ENCODE measurements around the gene CIAO1.
"Not testable (repeated sequence)": the region's sequence is repeated elsewhere in the genome, so short reads cannot be mapped to it uniquely, and the experiment has no call there.

Gene CIAO1

DNA sequence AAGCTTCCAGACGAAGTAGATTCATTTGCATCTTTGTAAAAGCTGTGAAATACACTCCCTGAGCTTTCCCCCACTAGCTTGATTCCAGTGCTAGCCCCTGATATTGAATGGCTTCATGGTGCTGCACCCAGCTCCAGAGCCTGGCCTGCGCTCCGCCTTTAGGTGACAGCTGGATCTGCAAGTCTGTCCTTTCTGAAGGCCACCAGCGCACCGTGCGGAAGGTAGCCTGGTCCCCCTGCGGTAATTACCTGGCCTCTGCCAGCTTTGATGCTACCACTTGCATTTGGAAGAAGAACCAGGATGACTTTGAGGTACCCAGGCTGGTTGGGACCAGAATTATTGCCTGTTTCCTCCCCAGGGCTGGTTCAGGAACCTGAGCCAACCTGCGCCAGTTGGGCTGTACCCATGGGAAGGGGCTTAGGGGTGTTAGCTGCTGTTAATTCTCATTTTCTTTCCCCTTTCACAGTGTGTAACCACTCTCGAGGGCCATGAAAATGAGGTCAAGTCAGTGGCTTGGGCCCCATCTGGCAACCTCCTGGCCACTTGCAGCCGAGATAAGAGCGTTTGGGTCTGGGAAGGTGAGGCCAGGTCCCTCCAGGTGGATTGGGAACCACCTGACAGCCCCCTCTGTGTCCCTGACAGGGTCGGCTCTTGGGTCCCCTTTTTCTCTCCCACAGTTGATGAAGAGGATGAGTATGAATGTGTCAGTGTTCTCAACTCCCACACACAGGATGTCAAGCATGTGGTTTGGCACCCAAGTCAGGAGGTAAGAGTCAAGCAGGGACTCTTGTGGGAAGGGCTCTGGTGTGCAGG lies 1.3 kb downstream of the CIAO1 start:
- FAIRE-seq (peak; percentile 20), DNase-seq (ENCODE audit: insufficient read length, low spot score) (peak; percentile 39)
- no peak for TF ChIP-seq POLR2AphosphoS5 (IDR thresholded peaks at IDR 0.05; ENCODE audit: low read depth, low read length)
- no peak for TF ChIP-seq POU2F2 (IDR thresholded peaks at IDR 0.05; ENCODE audit: low read depth, low read length)
- no peak for TF ChIP-seq TAF1 (IDR thresholded peaks at IDR 0.05; ENCODE audit: low read depth, low read length)
- no peak for TF ChIP-seq PAX5 (IDR thresholded peaks at IDR 0.05; ENCODE audit: insufficient read depth, low read length, severe bottlenecking)
- no peak for TF ChIP-seq POLR2A (IDR thresholded peaks at IDR 0.05; ENCODE audit: low read depth, low read length)
- no peak for TF ChIP-seq SPI1 (IDR thresholded peaks at IDR 0.05; ENCODE audit: low read depth, low read length)

DNA sequence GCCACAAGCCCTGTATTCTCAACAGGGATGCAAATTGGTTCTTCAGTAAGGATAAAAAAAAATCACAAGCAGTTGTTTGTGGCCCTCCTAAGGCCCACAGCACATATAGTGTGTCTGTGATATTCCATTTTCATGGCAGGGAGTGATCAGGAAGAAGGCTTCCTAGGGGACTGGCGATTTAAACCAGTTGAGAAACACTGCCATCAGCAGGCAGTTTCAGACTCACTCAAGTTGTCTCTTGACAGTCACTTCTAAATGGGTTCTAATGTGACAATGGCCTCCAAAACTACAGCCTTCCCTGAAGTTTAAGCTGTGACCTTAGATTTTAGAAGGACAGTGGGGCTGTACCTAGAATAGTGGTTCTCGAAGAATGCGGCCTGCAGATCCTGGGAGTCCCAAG lies 6.0 kb downstream of the CIAO1 start:
- TF ChIP-seq SPI1 (IDR thresholded peaks at IDR 0.05; ENCODE audit: low read depth, low read length) = no peak
- no peak for TF ChIP-seq POLR2AphosphoS5 (IDR thresholded peaks at IDR 0.05; ENCODE audit: low read depth, low read length)
- TF ChIP-seq POLR2A (IDR thresholded peaks at IDR 0.05; ENCODE audit: low read depth, low read length) = peak; percentile 30; the same call in 1 of the 2 replicates
- no peak for TF ChIP-seq POU2F2 (IDR thresholded peaks at IDR 0.05; ENCODE audit: low read depth, low read length)
- no peak for TF ChIP-seq TAF1 (IDR thresholded peaks at IDR 0.05; ENCODE audit: low read depth, low read length)
- FAIRE-seq (no peak), DNase-seq (ENCODE audit: insufficient read length, low spot score) (no peak)

DNA sequence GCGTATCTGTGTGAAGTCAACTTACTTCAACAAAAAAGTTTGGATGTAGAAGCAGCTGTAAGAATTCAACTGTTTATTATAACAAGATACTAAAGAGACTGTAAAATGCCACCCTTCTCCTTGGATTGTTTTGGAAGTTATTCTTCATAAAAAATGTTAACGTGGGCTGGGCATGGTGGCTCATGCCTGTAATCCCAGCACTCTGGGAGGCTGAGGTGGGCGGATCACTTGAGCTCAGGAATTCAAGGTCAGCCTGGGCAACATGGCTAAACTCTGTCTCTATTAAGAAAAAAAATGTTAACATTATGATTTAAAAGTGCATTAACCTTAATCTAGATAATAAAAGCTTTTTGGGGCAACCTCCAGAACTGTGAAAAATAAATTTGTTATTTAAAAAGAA lies 7.7 kb downstream of the CIAO1 start:
- TF ChIP-seq TAF1 (IDR thresholded peaks at IDR 0.05; ENCODE audit: low read depth, low read length) (no peak), PAX5 (IDR thresholded peaks at IDR 0.05; ENCODE audit: insufficient read depth, low read length, severe bottlenecking) (no peak), POLR2A (IDR thresholded peaks at IDR 0.05; ENCODE audit: low read depth, low read length) (no peak), SPI1 (IDR thresholded peaks at IDR 0.05; ENCODE audit: low read depth, low read length) (no peak)
- DNase-seq (ENCODE audit: insufficient read length, low spot score) (no peak), FAIRE-seq (no peak)

DNA sequence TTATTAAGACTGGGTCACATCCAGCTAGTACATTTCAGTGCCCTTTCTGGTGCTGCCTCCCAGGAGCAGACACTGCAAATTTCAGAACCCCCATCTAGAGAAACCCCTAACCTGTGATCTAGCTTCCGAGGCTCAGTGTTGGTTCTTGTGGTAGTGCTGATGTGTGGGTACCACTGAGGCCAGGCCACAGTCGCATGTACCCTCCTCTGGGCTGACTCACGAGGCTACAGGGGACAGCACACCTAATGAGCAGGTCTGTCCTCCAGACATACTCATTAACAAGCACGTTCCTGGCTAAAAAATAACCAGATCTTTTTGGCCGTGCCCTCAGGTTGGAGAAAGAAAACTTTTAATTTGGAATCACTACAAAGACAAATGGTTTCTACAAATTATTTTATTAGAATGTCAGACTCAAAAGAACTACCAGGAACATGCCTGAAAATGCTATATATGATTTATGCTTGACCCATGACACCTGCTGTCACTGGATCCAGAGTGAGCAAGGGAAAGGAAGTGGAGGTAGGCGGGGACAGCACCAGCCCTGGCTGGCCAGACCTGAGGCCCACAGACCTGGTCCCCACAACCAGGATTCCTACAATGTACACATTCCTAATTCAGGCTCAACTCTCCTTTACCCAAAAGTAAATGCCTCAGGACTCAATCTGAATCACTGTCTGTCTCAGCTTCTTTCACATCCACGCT lies 8.5 kb downstream of the CIAO1 start:
- no peak for DNase-seq (ENCODE audit: insufficient read length, low spot score)
- FAIRE-seq = no peak
- TF ChIP-seq SPI1 (IDR thresholded peaks at IDR 0.05; ENCODE audit: low read depth, low read length) (no peak), POLR2AphosphoS5 (IDR thresholded peaks at IDR 0.05; ENCODE audit: low read depth, low read length) (no peak), POLR2A (IDR thresholded peaks at IDR 0.05; ENCODE audit: low read depth, low read length) (no peak; the same call in 1 of the 2 replicates), TAF1 (IDR thresholded peaks at IDR 0.05; ENCODE audit: low read depth, low read length) (no peak), POU2F2 (IDR thresholded peaks at IDR 0.05; ENCODE audit: low read depth, low read length) (no peak), PAX5 (IDR thresholded peaks at IDR 0.05; ENCODE audit: insufficient read depth, low read length, severe bottlenecking) (no peak)

DNA sequence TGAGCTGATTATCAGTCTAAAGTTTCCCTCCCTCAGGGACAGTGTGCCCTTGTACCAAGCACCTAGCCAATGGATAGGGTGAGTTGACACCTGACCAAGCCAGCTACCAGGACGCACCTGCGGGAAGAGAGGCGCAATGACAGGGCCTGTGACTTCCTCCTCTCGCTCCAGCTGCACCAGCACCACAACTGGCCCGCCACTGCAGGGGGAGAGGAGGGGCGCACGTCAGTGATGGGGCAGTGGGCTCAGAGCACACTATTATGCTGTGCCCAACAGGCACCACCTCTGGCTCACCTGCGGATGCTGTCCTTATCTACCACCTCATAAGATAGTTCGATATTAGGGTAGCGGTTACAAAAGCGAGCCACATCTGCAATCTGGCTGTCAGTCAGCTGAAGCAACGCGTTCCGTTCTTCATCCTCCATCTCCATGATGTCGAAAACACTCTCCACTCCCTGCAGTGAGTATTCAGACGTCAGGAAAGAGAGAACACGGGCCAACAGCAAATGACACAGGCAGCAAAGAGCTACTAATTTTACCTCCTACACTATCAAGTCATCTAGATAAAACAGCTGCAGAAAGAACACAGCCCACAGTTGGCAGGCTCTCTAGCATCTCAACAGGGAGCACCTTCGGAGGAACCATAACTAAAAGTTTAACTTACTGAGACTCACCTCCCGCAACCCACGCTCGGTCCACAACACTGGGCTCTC lies 10.9 kb downstream of the CIAO1 start:
- TF ChIP-seq PAX5 (IDR thresholded peaks at IDR 0.05; ENCODE audit: insufficient read depth, low read length, severe bottlenecking) (no peak), SPI1 (IDR thresholded peaks at IDR 0.05; ENCODE audit: low read depth, low read length) (no peak), POU2F2 (IDR thresholded peaks at IDR 0.05; ENCODE audit: low read depth, low read length) (no peak), POLR2A (IDR thresholded peaks at IDR 0.05; ENCODE audit: low read depth, low read length) (no peak), TAF1 (IDR thresholded peaks at IDR 0.05; ENCODE audit: low read depth, low read length) (no peak)
- no peak for FAIRE-seq
- no peak for DNase-seq (ENCODE audit: insufficient read length, low spot score)

DNA sequence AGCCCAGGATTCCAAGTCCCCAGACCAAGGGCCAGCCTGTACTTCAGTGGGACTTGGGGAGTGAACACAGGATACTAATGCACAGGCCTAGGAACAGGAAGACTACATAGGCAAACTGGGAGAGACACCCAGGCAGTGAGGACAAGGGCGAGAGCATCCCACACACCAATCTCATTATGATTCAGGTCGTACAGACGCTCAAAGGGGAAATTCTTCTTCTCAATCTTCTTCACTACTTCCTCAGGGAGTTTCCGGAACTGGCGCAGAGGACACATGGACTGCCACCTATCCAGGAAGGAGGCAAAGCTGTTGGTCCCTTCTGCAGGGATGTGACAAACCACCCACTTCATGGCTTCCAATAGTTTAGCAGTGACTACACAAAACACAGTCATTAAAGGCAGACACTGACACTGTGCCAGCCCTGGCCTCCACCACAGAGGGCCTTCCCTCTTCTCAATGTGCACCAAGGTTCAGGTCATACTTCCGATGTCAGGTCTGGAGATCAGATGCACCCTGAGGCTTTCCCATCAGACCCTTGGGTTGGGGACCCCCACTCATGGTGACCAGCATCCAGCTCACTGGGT lies 21.3 kb downstream of the CIAO1 start:
- FAIRE-seq = no peak
- TF ChIP-seq PAX5 (IDR thresholded peaks at IDR 0.05; ENCODE audit: insufficient read depth, low read length, severe bottlenecking) (no peak), TAF1 (IDR thresholded peaks at IDR 0.05; ENCODE audit: low read depth, low read length) (no peak)
- DNase-seq (ENCODE audit: insufficient read length, low spot score) = no peak

DNA sequence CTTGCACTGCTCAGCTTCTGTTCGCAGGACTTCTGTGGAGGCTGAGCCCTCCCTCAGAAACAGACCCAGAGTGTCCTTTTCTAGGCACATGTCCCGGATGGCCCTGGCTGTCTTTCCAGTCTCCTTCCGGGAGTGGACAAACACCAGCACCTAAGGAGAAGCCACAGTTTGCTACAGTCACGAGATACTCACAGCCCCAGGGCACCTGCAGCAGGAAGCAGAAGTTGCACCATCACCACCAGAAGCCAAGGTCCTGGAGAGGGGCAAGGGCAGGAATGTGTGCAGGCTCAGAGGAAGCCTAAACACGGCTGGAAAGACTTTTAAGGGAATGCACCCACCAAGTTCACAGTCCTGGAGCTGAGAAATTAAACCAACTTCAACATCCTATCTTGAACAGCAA lies 25.7 kb downstream of the CIAO1 start:
- TF ChIP-seq POLR2A (IDR thresholded peaks at IDR 0.05; ENCODE audit: low read depth, low read length) = no peak
- TF ChIP-seq TAF1 (IDR thresholded peaks at IDR 0.05; ENCODE audit: low read depth, low read length) = no peak
- DNase-seq (ENCODE audit: insufficient read length, low spot score) (no peak), FAIRE-seq (no peak)

DNA sequence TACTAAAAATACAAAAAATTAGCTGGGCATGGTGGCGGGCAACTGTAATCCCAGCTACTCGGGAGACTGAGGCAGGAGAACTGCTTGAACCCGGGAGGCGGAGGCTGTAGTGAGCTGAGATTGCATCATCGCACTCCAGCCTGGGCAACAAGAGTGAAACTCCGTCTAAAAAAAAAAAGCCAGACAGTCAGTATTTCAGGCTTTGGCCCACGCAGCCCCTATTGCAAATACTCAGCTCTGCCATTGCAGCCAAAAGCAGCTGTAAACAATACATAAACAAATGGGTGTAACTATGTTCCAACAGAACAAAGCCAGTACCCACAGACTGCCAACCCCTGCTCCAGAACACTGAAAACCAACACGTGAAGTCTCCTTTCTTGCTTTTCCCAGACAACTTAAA lies 28.2 kb downstream of the CIAO1 start:
- not testable (repeated sequence) for DNase-seq (ENCODE audit: insufficient read length, low spot score); FAIRE-seq

DNA sequence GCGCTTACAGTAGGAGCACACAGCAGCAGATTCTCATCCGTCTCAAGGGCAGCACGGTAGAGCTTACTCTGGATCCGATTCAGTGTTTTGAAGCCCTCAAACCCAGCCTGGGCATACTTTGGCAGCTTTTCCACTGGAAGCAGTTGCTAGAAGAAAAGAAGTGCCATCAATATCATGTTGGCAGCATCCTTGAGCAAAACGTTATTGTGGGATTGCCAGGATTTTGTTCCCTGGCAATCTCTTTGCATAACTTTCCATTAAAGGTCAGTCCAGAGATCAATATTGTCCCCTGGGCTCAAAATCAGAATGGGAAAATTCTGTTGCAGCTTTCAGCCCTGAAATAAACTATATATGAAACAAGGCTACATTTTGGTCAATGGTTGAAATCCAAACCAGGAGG lies 30.9 kb downstream of the CIAO1 start:
- TF ChIP-seq SPI1 (IDR thresholded peaks at IDR 0.05; ENCODE audit: low read depth, low read length) (no peak), POU2F2 (IDR thresholded peaks at IDR 0.05; ENCODE audit: low read depth, low read length) (no peak), POLR2A (IDR thresholded peaks at IDR 0.05; ENCODE audit: low read depth, low read length) (no peak), TAF1 (IDR thresholded peaks at IDR 0.05; ENCODE audit: low read depth, low read length) (no peak), POLR2AphosphoS5 (IDR thresholded peaks at IDR 0.05; ENCODE audit: low read depth, low read length) (no peak), PAX5 (IDR thresholded peaks at IDR 0.05; ENCODE audit: insufficient read depth, low read length, severe bottlenecking) (no peak)
- DNase-seq (ENCODE audit: insufficient read length, low spot score) = no peak
- no peak for FAIRE-seq

DNA sequence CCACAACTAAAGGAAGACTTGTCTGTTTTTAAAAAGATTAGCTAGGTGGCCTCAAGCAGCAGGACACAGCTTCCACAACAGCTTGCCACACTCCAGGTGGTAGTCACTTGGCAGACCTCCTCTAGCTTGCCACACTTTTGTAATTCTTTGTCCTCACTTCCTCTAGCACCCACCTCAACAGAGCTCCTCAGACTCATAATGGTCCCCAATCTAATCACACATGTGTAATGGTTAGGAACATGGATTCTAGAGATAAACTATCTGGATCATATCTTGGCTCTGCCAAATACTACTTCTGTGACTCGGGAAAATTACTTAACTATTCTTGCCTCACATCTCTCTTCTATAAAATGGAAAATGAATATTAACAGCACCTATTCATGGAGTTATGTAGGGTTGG lies 35.8 kb downstream of the CIAO1 start:
- DNase-seq (ENCODE audit: insufficient read length, low spot score) (no peak), FAIRE-seq (no peak)
- no peak for TF ChIP-seq POU2F2 (IDR thresholded peaks at IDR 0.05; ENCODE audit: low read depth, low read length)
